ENCODE results near the gene GCC1. TPM values are rescaled to one million over a fixed set of nuclear protein-coding genes. Genes with fewer than 3 reads are reported as not detected.

Gene GCC1
- total and polyA plus RNA-seq, 2 donors (not counting 3 experiments of a cell fraction or from before 2014, with no cell fraction given), result 4.6 to 15.5 TPM

- intact Hi-C loops (cut with micrococcal nuclease) (loop anchor here (1.0 kb wide), 1 partner anchor 25 kb away; no protein-coding TSS in a partner anchor), dilution Hi-C loops (cut with MboI; ENCODE audit: extremely low pct_ligation_motif_present, low sequenced_read_pairs) (no loop called here)
- Histone ChIP-seq H3K36me3 (ENCODE audit: control insufficient read depth in 2 of 2, extremely low read depth in 1 of 2, insufficient read depth in 2 of 2, low read length in 2 of 2) (no peaks in the 10 kb centered on the region), H3K79me2 (ENCODE audit: control insufficient read depth, insufficient read depth, low read length) (no peaks in the 10 kb centered on the region), H3K27me3 (ENCODE audit: control insufficient read depth in 2 of 2, insufficient read depth in 2 of 2, low read length in 2 of 2) (peaks cover 30 to 40% of the 10 kb centered on the region in 2 experiments), H3K9me1 (replicated peaks; ENCODE audit: control insufficient read depth, extremely low read depth, insufficient read depth, low read length) (no peaks in the 10 kb centered on the region), H3K4me3 (replicated peaks in 1 of 3; ENCODE audit: insufficient read depth in 1 of 3, low read depth in 1 of 3, low read length in 3 of 3) (no peak overlapping the region), H3K4me1 (ENCODE audit: control insufficient read depth, extremely low read depth, insufficient read depth, low read length) (no peaks in the 10 kb centered on the region), H3K27ac (ENCODE audit: insufficient read depth, low read depth, low read length) (no peak overlapping the region), H2AFZ (ENCODE audit: low read depth, low read length) (no peak overlapping the region), H4K20me1 (replicated peaks; ENCODE audit: control insufficient read depth, extremely low read depth, insufficient read depth, low read length) (no peaks in the 10 kb centered on the region), H3K9ac (replicated peaks; ENCODE audit: extremely low read depth, insufficient read depth, low read length) (no peak overlapping the region), H3K4me2 (ENCODE audit: insufficient read depth, low read length) (no peak overlapping the region), H3K9me3 (replicated peaks; ENCODE audit: control insufficient read depth, insufficient read depth, low read length) (no peaks in the 10 kb centered on the region)
- CTCF ChIA-PET, result no interaction called here
- TF ChIP-seq, protein P1, sequence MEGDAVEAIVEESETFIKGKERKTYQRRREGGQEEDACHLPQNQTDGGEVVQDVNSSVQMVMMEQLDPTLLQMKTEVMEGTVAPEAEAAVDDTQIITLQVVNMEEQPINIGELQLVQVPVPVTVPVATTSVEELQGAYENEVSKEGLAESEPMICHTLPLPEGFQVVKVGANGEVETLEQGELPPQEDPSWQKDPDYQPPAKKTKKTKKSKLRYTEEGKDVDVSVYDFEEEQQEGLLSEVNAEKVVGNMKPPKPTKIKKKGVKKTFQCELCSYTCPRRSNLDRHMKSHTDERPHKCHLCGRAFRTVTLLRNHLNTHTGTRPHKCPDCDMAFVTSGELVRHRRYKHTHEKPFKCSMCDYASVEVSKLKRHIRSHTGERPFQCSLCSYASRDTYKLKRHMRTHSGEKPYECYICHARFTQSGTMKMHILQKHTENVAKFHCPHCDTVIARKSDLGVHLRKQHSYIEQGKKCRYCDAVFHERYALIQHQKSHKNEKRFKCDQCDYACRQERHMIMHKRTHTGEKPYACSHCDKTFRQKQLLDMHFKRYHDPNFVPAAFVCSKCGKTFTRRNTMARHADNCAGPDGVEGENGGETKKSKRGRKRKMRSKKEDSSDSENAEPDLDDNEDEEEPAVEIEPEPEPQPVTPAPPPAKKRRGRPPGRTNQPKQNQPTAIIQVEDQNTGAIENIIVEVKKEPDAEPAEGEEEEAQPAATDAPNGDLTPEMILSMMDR (IDR thresholded peaks at IDR 0.05; ENCODE audit: extremely low read depth in 1 of 2, insufficient read depth in 1 of 2, low read depth in 1 of 2, low read length in 2 of 2), result no peak
- TF ChIP-seq, protein P2, sequence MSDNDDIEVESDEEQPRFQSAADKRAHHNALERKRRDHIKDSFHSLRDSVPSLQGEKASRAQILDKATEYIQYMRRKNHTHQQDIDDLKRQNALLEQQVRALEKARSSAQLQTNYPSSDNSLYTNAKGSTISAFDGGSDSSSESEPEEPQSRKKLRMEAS (IDR thresholded peaks at IDR 0.05; ENCODE audit: insufficient read depth, insufficient read length), result no peak
- TF ChIP-seq FOS (IDR thresholded peaks at IDR 0.05; ENCODE audit: borderline replicate concordance, insufficient read depth, low read length), result no peak
- TF ChIP-seq JUN (IDR thresholded peaks at IDR 0.05; ENCODE audit: borderline replicate concordance, insufficient read depth, insufficient read length, low read depth), result no peak
- TF ChIP-seq EZH2 (IDR thresholded peaks at IDR 0.05; ENCODE audit: borderline replicate concordance, low read depth, low read length, severe bottlenecking), result no peak
- no peak for TF ChIP-seq POLR2A (IDR thresholded peaks at IDR 0.05; ENCODE audit: low read depth, low read length)
- no peak for TF ChIP-seq GATA2 (IDR thresholded peaks at IDR 0.05; ENCODE audit: insufficient read depth, insufficient read length, low read depth, low read length)
- TF ChIP-seq MYC (IDR thresholded peaks at IDR 0.05; ENCODE audit: low read depth, low read length), result no peak
- FAIRE-seq, result no peak
- DNase-seq (ENCODE audit: low read depth, low spot score), result no peak
- POLR2A ChIA-PET, result no interaction called here
- no TSS peak for BruUV-seq (replicated peaks)
Observed at GRCh38 chr7:127618775-127619174, 33.4 kb upstream of the GCC1 start.
